ENCODE measurements around the gene SLC6A11.

The SLC6A11 gene

DNA sequence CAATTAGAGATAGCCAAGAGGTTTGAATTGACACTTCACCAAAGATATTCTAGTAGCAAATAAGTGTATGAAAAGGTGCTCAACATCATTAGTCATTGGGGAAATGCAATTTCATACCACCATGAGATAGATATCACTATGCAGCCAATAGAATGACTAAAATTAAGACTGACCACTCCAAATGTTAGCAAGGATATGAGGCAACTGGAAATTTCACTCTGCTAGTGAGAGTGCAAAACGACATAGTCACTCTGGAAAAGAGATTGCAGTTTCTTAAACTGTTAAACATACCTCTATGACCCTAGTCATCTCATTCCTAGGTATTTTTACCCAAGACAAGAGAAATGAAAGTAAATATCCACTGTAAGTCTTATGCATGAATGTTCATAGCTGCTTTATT is 27.6 kb upstream of the SLC6A11 start:
- no peak overlapping the region for H3K4me3 ChIP-seq (ENCODE audit: low read length)
- TF ChIP-seq, protein P1, sequence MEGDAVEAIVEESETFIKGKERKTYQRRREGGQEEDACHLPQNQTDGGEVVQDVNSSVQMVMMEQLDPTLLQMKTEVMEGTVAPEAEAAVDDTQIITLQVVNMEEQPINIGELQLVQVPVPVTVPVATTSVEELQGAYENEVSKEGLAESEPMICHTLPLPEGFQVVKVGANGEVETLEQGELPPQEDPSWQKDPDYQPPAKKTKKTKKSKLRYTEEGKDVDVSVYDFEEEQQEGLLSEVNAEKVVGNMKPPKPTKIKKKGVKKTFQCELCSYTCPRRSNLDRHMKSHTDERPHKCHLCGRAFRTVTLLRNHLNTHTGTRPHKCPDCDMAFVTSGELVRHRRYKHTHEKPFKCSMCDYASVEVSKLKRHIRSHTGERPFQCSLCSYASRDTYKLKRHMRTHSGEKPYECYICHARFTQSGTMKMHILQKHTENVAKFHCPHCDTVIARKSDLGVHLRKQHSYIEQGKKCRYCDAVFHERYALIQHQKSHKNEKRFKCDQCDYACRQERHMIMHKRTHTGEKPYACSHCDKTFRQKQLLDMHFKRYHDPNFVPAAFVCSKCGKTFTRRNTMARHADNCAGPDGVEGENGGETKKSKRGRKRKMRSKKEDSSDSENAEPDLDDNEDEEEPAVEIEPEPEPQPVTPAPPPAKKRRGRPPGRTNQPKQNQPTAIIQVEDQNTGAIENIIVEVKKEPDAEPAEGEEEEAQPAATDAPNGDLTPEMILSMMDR (IDR thresholded peaks at IDR 0.05; ENCODE audit: insufficient read depth, low read depth, low read length, missing control alignments): no peak
- no peak for DNase-seq (ENCODE audit: low read depth)

DNA sequence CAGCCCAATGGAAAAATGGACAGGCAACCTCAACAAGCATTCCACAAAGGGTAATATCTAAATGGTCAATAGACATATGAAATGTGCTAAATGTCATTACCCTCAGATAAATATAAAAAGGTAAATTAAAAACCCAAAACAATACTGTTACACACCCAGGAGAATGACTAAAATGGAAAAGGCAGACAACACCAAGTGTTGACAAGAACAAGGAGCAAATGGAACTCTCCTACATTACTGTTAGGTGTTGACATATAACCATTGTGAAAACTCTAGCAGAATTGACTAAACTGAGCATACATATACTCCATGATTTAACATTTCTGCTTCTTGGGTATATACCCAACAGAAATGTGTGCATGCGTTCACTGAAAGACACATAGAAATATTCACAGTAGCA is 25.3 kb upstream of the SLC6A11 start:
- no peak overlapping the region for H3K4me3 ChIP-seq (ENCODE audit: low read length)
- no peak for DNase-seq (ENCODE audit: low read depth)
- TF ChIP-seq, protein P1 (IDR thresholded peaks at IDR 0.05; ENCODE audit: insufficient read depth, low read depth, low read length, missing control alignments): no peak

DNA sequence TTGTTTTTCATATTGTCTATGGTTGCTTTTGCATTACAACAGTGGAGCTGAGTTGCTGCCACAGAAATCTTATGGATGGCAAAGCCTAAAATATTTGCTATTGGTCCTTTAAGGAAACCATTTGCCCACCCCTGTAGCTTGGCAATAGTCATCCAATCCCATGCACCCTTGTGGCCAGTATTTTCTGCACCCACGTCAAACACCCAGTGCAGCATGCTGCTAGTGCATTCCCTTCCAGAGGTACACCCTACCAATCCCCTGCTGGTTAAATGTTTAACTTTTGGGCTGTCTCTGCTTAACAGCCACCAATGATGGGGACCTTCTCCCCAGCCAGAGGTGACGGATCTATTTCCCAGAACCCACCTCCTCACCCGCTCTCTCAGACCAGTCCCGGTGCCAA is 23.8 kb upstream of the SLC6A11 start:
- H3K4me3 ChIP-seq (ENCODE audit: low read length): no peak overlapping the region
- DNase-seq (ENCODE audit: low read depth): no peak
- TF ChIP-seq, protein P1 (IDR thresholded peaks at IDR 0.05; ENCODE audit: insufficient read depth, low read depth, low read length, missing control alignments): no peak

DNA sequence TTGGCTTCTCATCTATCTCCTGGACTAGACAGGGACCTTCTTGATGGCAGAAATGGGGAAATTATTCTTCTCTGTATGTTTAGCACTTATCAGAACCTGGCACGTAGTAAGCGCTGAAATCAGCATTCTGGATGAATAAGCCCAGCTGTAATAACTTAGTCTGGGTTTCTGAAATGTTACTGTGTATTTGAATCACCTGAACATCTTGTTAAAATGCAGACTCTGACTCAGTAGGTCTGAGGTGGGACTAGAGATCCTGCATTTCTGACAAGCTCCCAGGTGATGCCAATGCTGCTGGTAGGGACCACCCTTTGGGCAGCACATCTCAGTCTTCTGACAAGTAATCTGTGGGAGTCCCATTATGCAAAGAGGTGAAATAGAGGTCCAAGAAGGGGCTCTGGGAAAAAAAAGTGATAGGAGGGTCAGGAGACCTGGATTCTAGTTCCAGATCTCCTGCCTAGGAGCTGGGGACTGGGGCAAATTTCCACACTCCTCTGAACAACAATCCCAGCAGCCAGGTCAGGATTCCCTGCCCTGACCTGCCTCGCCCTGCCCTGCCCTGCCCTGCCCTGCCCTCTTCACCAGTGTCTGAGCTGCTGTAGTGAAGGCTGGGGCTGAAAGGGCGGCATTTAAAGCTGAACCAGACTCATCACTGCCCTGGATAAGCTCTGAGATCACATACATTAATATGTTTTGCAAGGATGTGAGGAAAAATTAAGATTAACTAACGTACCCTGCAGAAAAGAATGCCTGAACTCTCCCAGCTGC is 17.2 kb upstream of the SLC6A11 start:
- H3K4me3 ChIP-seq (ENCODE audit: low read length): no peak overlapping the region
- TF ChIP-seq, protein P1 (IDR thresholded peaks at IDR 0.05; ENCODE audit: insufficient read depth, low read depth, low read length, missing control alignments): no peak
- DNase-seq (ENCODE audit: low read depth): peak; percentile 28

DNA sequence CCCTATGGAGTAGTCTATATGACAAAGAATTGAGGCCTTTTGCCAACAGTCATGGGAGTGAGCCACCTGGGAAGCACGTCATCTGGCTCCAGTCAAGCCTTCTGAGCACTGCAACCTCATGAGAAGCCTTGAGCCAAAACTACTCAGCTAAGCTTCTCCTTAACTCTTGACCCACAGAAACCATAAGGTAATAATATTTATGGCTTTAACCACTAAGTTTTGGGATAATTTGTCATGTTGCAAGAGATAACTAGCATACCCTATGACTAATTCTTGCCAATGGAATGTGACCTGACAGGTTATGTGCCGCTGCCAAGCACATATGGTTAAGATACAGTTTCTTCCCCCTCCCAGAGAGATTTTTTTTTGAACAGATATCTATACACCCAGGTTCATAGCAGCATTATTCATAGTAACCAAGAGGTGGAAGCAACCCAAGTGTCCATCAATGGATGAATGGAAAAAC is 11.8 kb upstream of the SLC6A11 start:
- TF ChIP-seq, protein P1 (IDR thresholded peaks at IDR 0.05; ENCODE audit: insufficient read depth, low read depth, low read length, missing control alignments): no peak

DNA sequence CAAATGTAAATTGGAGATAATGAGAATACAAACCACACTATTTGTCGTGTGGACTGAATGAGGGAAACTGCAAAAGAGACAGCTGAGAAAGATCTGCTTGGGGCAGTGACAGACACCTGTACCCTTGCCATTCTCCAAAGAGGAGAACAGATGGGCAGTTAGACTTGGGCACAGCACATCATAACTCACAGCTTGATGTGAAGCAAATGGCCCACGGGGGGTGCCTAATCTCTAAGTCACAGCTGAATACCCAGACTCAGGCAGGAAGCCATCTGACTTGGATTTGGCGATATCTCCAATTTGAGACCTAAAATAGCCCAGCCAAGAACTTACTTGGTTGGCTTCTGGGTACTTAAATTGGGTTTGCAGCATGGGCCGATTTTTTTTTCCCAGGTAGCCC is 10.0 kb upstream of the SLC6A11 start:
- no peak overlapping the region for H3K4me3 ChIP-seq (ENCODE audit: low read length)
- TF ChIP-seq, protein P1 (IDR thresholded peaks at IDR 0.05; ENCODE audit: insufficient read depth, low read depth, low read length, missing control alignments): no peak

More for the DNA sequence above, 11.8 kb upstream of the SLC6A11 start:
- peak; percentile 96 for DNase-seq (ENCODE audit: low read depth)
- H3K4me3 ChIP-seq (ENCODE audit: low read length): no peak overlapping the region

More for the DNA sequence above, 10.0 kb upstream of the SLC6A11 start:
- no peak for DNase-seq (ENCODE audit: low read depth)

All from epithelial cell of esophagus (primary cell).